ENCODE measurements around the gene KLHL26.

GRCh38 chr19:18701250-18701608 is 64.4 kb downstream of the KLHL26 start:
- no peak for TF ChIP-seq CTCF (IDR thresholded peaks at IDR 0.05)
- TF ChIP-seq POLR2A (IDR thresholded peaks at IDR 0.05) = no peak
